ENCODE results near the gene GNG2.

Gene GNG2

DNA sequence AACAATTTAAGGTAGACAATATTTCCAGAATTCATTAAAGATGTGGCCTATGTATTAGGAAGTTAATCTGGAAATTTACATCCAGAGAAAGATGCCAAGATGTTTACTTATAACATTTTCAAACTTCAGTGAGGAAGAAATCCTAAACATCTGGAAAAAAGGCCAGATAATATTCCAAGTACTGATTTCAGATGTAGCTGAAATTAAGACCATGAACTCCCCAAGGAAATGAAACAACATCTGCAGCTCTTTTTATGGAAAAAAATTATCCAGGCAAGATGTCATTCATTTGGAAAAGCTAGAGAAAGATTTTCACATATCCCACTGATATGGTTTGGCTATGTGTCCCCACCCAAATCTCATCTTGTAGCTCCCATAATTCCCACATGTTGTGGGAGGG lies 35.0 kb downstream of the GNG2 start:
- no peak for DNase-seq

GRCh38 chr14:51897791-51898355 lies 37.5 kb downstream of the GNG2 start:
- DNase-seq: no peak

DNA sequence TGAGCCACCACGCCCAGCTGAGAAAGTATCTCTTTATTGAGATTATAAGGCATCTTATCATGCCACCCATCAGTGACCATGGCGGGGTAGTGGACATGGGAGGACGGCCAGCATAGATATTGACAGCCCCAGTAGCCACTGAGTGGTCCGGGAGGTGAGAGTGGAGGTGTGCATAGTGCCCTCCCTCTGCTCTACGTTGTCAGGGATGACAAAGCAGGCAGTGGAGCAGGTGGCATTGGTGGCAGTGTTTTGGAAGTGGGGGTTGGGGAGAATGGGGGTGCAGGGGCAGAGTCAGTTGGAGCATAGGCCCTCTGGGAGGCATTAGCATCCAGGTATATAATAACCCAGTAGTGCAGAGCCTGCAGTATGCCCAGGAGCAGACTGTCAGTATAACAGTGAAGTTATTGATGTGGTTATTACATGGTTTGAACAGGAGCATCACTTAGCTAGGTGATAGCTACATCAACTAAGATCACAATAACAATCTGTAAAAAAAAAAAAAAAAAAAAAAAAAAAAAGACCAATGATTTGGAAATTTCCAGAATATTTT lies 41.1 kb downstream of the GNG2 start:
- no peak for DNase-seq

- DNase-seq: peak; percentile 40
These were observed 45.3 kb downstream of the GNG2 start for GRCh38 chr14:51905656-51906121.

DNA sequence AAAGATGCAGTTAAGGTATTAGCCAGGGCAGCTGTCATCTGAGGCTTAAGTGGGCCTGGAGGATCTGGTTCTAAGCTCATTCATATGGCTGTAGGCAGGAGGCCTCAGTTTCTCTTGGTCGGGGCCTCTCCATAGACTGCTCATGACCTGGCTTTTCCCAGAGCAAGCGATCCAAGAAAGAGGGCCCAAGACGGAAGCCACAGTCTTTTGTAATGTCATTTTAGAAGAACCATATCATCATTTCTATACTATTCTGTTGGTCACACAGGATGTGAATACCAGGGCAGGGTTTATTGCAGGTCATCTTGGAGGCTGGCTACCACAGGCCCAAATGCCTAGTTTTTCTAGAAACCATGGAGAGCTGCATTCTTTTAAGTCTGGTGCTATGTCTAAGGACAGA lies 47.7 kb downstream of the GNG2 start:
- no peak for DNase-seq

DNA sequence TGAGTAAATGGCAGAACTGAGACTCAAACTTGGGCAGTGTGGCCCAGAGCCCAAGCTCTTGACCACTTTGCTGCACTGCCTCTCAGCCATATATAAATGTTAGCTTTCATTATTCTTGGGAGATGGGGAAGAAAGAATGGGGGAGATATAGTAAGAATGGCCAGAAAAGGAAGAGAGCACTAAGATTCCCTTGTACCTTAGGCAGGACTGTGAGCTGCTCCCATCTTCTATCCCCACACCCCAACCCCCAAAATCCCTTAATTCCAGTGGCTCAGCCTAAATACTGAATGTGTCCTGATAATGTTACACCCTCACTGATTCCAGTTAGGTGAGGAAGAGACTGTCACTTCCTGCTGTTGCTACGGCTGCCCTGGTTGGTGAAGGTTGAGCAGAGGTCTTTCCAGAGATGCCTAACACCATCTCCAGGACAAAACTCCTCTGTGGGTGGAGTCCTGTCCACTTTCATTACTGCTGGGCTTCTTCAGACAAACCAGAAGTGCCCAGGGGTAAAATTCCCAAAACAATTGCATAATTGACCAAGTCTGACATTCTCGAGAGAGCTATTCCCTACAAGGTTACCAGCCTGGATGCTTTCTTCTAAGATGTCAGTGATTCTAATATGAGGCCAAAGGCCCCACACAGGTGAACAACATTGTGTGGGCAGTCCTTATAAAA lies 51.8 kb downstream of the GNG2 start:
- DNase-seq: no peak

- DNase-seq: no peak
These were observed 53.9 kb downstream of the GNG2 start for GRCh38 chr14:51914310-51914709.

DNA sequence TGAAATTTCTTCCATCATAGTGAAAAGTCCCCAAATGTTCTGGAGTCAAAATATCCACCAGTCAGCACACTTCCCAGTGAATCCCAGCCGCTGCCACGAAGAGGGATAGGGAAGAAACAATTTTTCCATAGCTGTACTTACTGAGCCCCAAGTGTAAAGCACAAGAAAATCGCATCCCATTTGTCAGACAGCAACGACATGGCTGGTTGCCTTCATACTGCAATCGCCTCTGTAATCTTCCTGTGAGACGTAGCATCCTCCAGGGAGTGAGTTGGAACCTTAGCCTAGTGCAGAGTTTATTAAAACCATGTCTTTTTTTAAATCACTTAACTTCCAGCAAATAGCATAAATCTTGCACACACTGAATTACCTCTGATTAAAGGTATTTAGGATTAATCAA lies 56.8 kb downstream of the GNG2 start:
- DNase-seq: no peak

DNA sequence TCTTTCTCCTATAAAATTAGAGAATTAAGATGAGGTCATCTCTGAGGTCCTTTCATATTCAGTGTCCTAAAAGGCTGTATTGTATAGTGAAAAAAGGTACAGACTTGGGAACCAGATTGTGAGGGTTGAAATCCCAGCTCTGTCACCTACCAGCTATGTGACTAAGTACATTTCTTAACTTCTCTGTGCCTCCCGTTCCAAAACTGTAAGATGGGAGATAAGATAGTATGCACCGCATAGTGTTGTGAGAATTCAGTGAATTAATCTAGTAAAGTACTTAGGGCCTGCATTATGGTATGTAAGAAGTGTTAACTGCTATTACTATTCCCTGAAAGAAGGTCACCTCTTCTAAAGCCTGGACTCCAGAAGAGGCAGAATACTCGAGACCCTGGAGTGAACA lies 60.6 kb downstream of the GNG2 start:
- DNase-seq: peak; percentile 24

GRCh38 chr14:51922624-51923023 lies 62.2 kb downstream of the GNG2 start:
- peak; percentile 8 for DNase-seq

DNA sequence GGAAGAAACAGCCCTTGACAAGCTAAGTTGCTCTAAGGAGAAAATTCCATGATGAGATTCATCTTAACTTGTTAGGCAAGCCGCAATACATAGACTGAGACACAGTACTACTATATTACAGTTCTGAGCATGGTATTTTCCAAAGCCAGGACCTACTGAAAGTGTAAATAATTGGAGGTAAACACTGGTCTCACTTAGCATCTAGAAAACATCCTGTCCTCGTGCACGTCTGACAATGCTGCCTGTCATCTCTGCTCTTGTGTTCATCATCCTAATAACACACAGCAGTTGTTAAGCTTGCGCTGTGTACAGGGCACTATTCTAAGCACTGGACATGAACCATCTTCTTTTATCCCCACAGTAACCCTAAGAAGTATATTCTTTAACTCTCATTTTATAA lies 64.2 kb downstream of the GNG2 start:
- DNase-seq: no peak

- no peak for DNase-seq
These were observed 65.6 kb downstream of the GNG2 start for GRCh38 chr14:51925980-51926379.

DNA sequence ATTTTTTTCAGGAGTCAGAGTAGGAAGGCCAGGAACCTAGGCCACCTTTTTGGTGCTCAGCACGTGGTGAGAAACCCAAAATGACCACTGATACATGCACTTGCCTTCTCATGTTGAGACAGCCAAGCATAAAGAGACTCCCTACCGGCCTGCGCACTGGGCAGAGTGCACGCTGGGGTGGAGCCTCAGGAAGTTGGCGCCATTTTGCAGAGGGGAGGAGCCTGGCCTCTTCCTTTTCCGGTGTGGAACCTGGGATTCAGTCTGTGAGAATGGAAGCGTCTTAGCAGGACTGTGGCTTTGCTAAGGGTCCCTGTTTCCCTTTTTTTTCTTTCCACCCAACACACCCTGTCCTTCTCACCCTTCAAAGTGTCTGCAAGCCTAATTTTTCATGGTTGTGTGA lies 66.0 kb downstream of the GNG2 start:
- DNase-seq: no peak

DNA sequence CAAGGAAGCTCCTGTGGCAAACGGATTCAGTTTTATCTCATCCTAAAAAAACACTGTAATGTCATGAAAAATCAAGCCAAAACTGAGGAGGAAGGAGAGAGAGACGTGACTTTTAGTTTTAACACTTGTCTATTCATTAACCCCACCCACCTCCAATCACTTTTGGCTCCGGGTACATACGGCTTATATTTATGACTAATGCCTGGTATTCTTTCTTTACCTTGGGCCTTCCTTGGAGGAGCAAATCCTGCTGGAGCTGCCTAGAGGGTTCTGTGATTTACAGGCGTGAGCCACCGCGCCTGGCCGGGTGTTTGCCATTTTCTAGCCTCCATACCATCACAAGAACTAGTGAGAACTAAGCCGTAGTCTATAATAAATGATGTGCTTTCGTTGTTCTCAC lies 68.2 kb downstream of the GNG2 start:
- DNase-seq: no peak

GRCh38 chr14:51929166-51929565 lies 68.8 kb downstream of the GNG2 start:
- no peak for DNase-seq

DNA sequence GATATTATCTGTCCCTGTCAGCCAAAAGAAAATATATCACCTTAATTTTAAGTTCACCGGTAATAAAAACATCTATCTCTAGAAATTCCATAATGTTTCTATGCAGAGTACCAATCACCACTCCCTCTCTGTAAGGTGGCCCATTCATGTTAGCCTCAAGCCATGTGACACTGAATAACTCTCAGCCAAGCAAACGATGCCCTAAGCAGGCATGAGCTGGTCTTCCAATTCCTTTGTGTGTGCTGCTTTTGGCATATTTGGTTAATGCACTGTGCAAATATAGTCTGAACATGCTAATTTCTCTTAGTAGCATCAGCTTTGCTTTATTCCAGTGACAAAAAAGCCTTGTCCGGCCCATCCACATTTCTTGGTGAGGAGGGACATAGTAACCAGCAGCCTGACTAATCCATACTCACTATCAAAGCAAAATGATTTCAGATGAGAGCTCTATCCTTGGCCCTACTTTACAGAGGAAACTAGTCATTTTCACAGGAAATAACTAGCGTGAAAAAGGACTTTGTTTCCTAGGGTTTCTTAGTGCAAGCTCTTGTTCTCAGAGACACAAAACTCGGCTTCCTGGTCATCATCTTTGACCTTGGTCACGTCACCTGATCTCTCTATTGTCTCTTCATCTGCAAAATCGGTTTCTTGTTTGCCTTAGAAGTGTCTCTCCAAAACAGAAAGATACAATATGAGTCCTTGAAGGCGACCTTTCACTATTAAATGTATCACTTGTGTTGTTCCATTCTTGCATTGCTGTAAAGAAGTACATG lies 69.7 kb downstream of the GNG2 start:
- DNase-seq: no peak

DNA sequence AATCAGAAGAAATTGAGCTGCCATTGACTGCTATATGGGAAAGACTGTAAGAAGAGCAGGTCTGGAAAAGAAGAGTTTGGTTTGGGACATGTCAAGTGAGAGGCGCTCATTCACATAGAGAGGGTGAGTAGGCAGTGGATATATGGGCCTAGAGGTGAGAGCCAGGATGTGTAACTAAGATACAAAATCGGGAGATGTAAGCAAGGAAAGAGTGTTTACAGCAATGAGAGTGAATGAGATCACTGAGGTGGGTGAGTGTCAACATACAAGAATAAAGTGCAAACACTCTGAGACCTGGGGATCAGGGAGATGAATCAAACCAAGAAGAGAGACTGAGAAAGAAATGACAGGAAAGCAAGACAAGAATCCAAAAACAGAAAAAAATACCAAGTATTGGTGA lies 70.9 kb downstream of the GNG2 start:
- no peak for DNase-seq

DNA sequence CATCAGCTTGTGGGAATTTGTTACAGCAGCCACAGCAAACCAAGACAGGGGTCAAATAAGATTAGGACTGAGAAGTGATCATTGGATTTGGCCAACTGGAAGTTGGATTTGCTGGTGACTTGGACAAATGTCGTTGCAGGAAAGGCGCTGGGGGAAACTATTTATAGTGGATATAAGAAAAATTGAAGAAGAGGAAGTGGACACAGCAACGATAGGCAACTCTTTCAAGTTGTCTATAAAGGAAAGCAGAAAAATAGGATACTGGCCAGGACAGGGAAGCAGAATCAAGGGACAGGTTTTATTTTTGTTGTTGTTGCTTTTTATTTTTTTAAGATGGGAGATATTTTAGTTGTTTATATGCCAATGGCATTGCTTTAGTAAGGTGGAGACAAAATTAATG lies 72.8 kb downstream of the GNG2 start:
- DNase-seq: no peak

DNA sequence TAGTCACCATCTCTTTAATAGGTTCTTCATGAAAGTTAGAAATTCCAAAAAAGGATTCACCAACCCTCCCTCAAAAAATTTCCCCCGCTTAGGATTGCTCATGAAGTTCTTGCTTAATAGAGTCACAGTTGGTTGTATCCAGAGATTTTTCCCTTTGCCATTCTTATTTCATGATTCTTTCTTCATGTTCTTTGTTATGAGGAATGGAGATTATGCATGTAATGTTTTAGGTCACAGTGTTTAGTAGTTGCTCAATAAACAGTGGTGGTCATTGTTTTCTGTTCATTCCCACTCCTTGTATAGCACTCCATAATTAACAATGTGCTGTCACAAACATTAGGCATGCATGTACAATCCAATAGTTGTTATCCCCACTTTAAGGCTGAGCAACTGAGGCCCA lies 77.7 kb downstream of the GNG2 start:
- DNase-seq: no peak

- no peak for DNase-seq
These were observed 78.4 kb downstream of the GNG2 start for GRCh38 chr14:51938821-51939220.

DNA sequence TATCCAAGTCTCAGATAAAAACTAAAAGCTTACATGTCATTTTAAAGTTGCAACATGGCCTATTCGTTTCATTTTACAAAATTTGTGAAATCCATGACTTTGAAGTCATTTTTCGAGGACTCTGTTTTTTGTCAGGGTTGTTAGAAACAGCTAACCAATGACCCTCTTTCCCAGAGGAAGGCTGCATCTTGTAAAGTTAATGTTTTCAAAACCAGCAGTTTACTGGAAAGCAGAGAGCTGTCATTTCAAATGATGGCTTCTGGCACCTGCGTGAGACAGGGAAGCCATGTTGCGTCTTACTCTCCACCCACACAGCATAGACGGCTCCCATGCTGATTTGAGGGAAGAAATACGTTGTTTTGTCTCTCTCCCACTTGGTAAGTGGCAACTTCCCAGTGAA lies 78.8 kb downstream of the GNG2 start:
- no peak for DNase-seq

- DNase-seq: no peak
These were observed 79.4 kb downstream of the GNG2 start for GRCh38 chr14:51939755-51940301.

- DNase-seq: no peak
These were observed 82.6 kb downstream of the GNG2 start for GRCh38 chr14:51942971-51943370.

GRCh38 chr14:51950007-51950406 lies 89.6 kb downstream of the GNG2 start:
- DNase-seq: no peak
